IPS-15b (cell line): ENCODE measurements around the gene CCDC85A.

Experiments used
- H3K27me3 ChIP-seq: one replicate; pipeline ENCODE4 v1.6.1; 2013; ENCODE audit warnings: low read length; ENCODE audit not compliant: control insufficient read depth, insufficient read depth
- H3K36me3 ChIP-seq: one replicate; pipeline ENCODE4 v1.6.1; 2013; ENCODE audit warnings: low read length; ENCODE audit not compliant: control insufficient read depth, insufficient read depth
- H3K4me1 ChIP-seq: one replicate; pipeline ENCODE4 v1.6.1; 2013; ENCODE audit warnings: mild to moderate bottlenecking, low read length; ENCODE audit not compliant: control insufficient read depth, insufficient read depth
- H3K4me3 ChIP-seq: one replicate; pipeline ENCODE4 v1.5.1; 2013; ENCODE audit warnings: low read depth, low read length
- H3K9ac ChIP-seq: one replicate; pipeline ENCODE4 v1.6.1; 2013; ENCODE audit warnings: low read depth, mild to moderate bottlenecking, low read length
- H3K9me3 ChIP-seq: one replicate; pipeline ENCODE4 v1.6.1; 2013; ENCODE audit warnings: mild to moderate bottlenecking, low read length; ENCODE audit not compliant: control insufficient read depth, insufficient read depth

CCDC85A gene

GRCh38 chr2:56244911-56245530 lies 61.2 kb downstream of the CCDC85A start:
- H3K9ac ChIP-seq = no peak overlapping the region
- no peaks in the 10 kb centered on the region for H3K36me3 ChIP-seq
- H3K4me1 ChIP-seq = no peaks in the 10 kb centered on the region
- no peaks in the 10 kb centered on the region for H3K27me3 ChIP-seq
- no peaks in the 10 kb centered on the region for H3K9me3 ChIP-seq
- H3K4me3 ChIP-seq = no peak overlapping the region

GRCh38 chr2:56248965-56249742 lies 65.4 kb downstream of the CCDC85A start:
- no peaks in the 10 kb centered on the region for H3K36me3 ChIP-seq
- no peak overlapping the region for H3K9ac ChIP-seq
- H3K27me3 ChIP-seq = no peaks in the 10 kb centered on the region
- H3K9me3 ChIP-seq = no peaks in the 10 kb centered on the region
- no peak overlapping the region for H3K4me3 ChIP-seq
- H3K4me1 ChIP-seq = peaks cover 2% of the 10 kb centered on the region

GRCh38 chr2:56250153-56250729 lies 66.5 kb downstream of the CCDC85A start:
- Histone ChIP-seq H3K9ac (no peak overlapping the region), H3K9me3 (no peaks in the 10 kb centered on the region), H3K27me3 (no peaks in the 10 kb centered on the region), H3K36me3 (no peaks in the 10 kb centered on the region), H3K4me1 (peaks cover 2% of the 10 kb centered on the region), H3K4me3 (no peak overlapping the region)

GRCh38 chr2:56260415-56260814 lies 76.6 kb downstream of the CCDC85A start:
- Histone ChIP-seq H3K9me3 (no peaks in the 10 kb centered on the region), H3K36me3 (no peaks in the 10 kb centered on the region), H3K4me3 (no peak overlapping the region), H3K4me1 (no peaks in the 10 kb centered on the region), H3K9ac (no peak overlapping the region), H3K27me3 (no peaks in the 10 kb centered on the region)

- no peak overlapping the region for H3K9ac ChIP-seq
- no peaks in the 10 kb centered on the region for H3K27me3 ChIP-seq
- H3K4me1 ChIP-seq = no peaks in the 10 kb centered on the region
- H3K36me3 ChIP-seq = no peaks in the 10 kb centered on the region
- no peaks in the 10 kb centered on the region for H3K9me3 ChIP-seq
- no peak overlapping the region for H3K4me3 ChIP-seq
These were observed 78.5 kb downstream of the CCDC85A start for GRCh38 chr2:56262241-56262640.

GRCh38 chr2:56263876-56264275 lies 80.1 kb downstream of the CCDC85A start:
- H3K4me3 ChIP-seq = no peak overlapping the region
- no peaks in the 10 kb centered on the region for H3K27me3 ChIP-seq
- H3K9ac ChIP-seq = no peak overlapping the region
- no peaks in the 10 kb centered on the region for H3K4me1 ChIP-seq
- no peaks in the 10 kb centered on the region for H3K36me3 ChIP-seq
- H3K9me3 ChIP-seq = no peaks in the 10 kb centered on the region

GRCh38 chr2:56266761-56267414 lies 83.1 kb downstream of the CCDC85A start:
- H3K27me3 ChIP-seq = no peaks in the 10 kb centered on the region
- H3K9me3 ChIP-seq = no peaks in the 10 kb centered on the region
- H3K36me3 ChIP-seq = no peaks in the 10 kb centered on the region
- no peak overlapping the region for H3K9ac ChIP-seq
- no peak overlapping the region for H3K4me3 ChIP-seq
- no peaks in the 10 kb centered on the region for H3K4me1 ChIP-seq

GRCh38 chr2:56267415-56267788 lies 83.6 kb downstream of the CCDC85A start:
- Histone ChIP-seq H3K9ac (no peak overlapping the region), H3K4me3 (no peak overlapping the region)

GRCh38 chr2:56268856-56269255 lies 85.1 kb downstream of the CCDC85A start:
- Histone ChIP-seq H3K9me3 (no peaks in the 10 kb centered on the region), H3K27me3 (no peaks in the 10 kb centered on the region), H3K36me3 (no peaks in the 10 kb centered on the region), H3K9ac (no peak overlapping the region), H3K4me1 (no peaks in the 10 kb centered on the region), H3K4me3 (no peak overlapping the region)

More at GRCh38 chr2:56267415-56267788, 83.6 kb downstream of the CCDC85A start:
- no peaks in the 10 kb centered on the region for H3K36me3 ChIP-seq
- no peaks in the 10 kb centered on the region for H3K4me1 ChIP-seq
- H3K9me3 ChIP-seq = no peaks in the 10 kb centered on the region
- H3K27me3 ChIP-seq = no peaks in the 10 kb centered on the region

- Histone ChIP-seq H3K27me3 (no peaks in the 10 kb centered on the region), H3K4me1 (no peaks in the 10 kb centered on the region), H3K36me3 (no peaks in the 10 kb centered on the region), H3K9ac (no peak overlapping the region), H3K9me3 (no peaks in the 10 kb centered on the region), H3K4me3 (no peak overlapping the region)
These were observed 87.5 kb downstream of the CCDC85A start for GRCh38 chr2:56271275-56271674.

GRCh38 chr2:56285224-56285623 lies 101.4 kb downstream of the CCDC85A start:
- Histone ChIP-seq H3K27me3 (no peaks in the 10 kb centered on the region), H3K9me3 (no peaks in the 10 kb centered on the region), H3K4me3 (no peak overlapping the region), H3K9ac (no peak overlapping the region), H3K36me3 (no peaks in the 10 kb centered on the region), H3K4me1 (no peaks in the 10 kb centered on the region)
